CD4-positive, alpha-beta T cell treated with Interleukin-10 for 1 hour (primary cell): ENCODE measurements around the gene CBX4.

Experiments
- DNase-seq: peaks from one replicate; pipeline ENCODE4 v3.0.0-alpha.2; 2020

Gene CBX4

GRCh38 chr17:79785900-79786810 lies 53.1 kb downstream of the CBX4 start:
- no peak for DNase-seq

GRCh38 chr17:79785017-79785899 lies 54.0 kb downstream of the CBX4 start:
- DNase-seq: no peak

- DNase-seq: no peak
Measured at GRCh38 chr17:79784353-79785016, 54.8 kb downstream of the CBX4 start.

- DNase-seq: no peak
Measured at GRCh38 chr17:79783891-79784290, 55.3 kb downstream of the CBX4 start.
